Left lung (tissue), 14 donors: ENCODE data around the gene COL26A1. TPM values are rescaled to one million over a fixed set of nuclear protein-coding genes. Genes with fewer than 3 reads are reported as not detected.

ENCODE experiments used
- ATAC-seq: fragments of 200-7000 bp; cut with Tn5 transposase; one replicate; pipeline ENCODE4 v1.9.1; 2020; ENCODE audit warnings: moderate library complexity
- DNase-seq, 4 donors: peaks; one replicate each; pipeline ENCODE4 v3.0.0-alpha.2; 2013 to 2020
- H3K27ac ChIP-seq, 2 donors: fragments of 200-600 bp; sonication (generic) in 1 of 2; one replicate each; pipeline versions ENCODE4 v1.5.0 to v1.8.0; 2020 to 2021
- H3K27me3 ChIP-seq, 2 donors: fragments of 200-600 bp; sonication (generic) in 1 of 2; one replicate each; pipeline versions ENCODE4 v1.5.0 to v1.8.0; 2020 to 2021
- H3K36me3 ChIP-seq, 2 donors: fragments of 200-600 bp; sonication (generic) in 1 of 2; one replicate each; pipeline versions ENCODE4 v1.5.0 to v1.8.0; 2020 to 2021
- H3K4me1 ChIP-seq, 2 donors: fragments of 200-600 bp; one replicate each; pipeline ENCODE4 v1.8.0; 2021
- H3K4me3 ChIP-seq, 2 donors: fragments of 200-600 bp; sonication (generic) in 1 of 2; one replicate each; pipeline versions ENCODE4 v1.5.0 to v1.8.0; 2020 to 2021; ENCODE audit warnings: mild to moderate bottlenecking in 1 of 2
- H3K9me3 ChIP-seq, 2 donors: fragments of 200-600 bp; sonication (generic) in 1 of 2; one replicate each; pipeline versions ENCODE4 v1.5.0 to v1.8.0; 2020 to 2021
- CTCF ChIP-seq, 2 donors: fragments of 200-600 bp; sonication (generic) in 1 of 2; IDR thresholded peaks; one replicate each; pipeline versions ENCODE4 v1.5.0 to v1.8.0; 2021; ENCODE audit warnings: antibody characterized with exemption in 2 of 2
- intact Hi-C, 2 donors: fragments of 100-400 bp; cut with DNase I; formaldehyde crosslinking; loops; one replicate each; pipeline versions ENCODE4 v1.11.2 to v1.14.2; 2022
- long read RNA-seq, 12 donors: library from polyadenylated mRNA in 2 of 12; unstranded in 2 of 12; transcript quantifications; one replicate each; pipeline ENCODE4 v2.0.0 and lab custom pipeline, GENCODE V29; 2019 to 2026
- polyA plus RNA-seq, 6 donors: library from polyadenylated mRNA; unstranded; fragments of 120-200 nt; gene quantifications; one replicate each; pipeline ENCODE4 v1.2.1, GENCODE V29; 2013; ENCODE audit not compliant: insufficient read length in 6 of 6
- total RNA-seq, 2 donors: library from RNA; stranded (reverse); fragmentation: NEBNext Ultra II Directional; extraction: Animal tissue kit (Norgen Biotek cat#: 25700); gene quantifications; one replicate each; pipeline ENCODE4 v1.2.1, GENCODE V29; 2021
- donor health status: DM: no; HTN: yes; CAD: no.
- donor health status: DM: no; HTN: no; CAD: no.

The COL26A1 gene
- under 1 TPM in 1 of 2 donors, not detected in 1; 0.76 TPM for total RNA-seq
- polyA plus RNA-seq: 1 to 10 TPM; 5.5 to 7.7 (median 7.2) TPM
- long read RNA-seq, donor 1, partial matches to known transcripts: 0 of 1 reads
- long read RNA-seq, donor 1, other reads (novel, unspliced or antisense): 0 of 1 reads
- long read RNA-seq, donor 2, partial matches to known transcripts: 0 of 3 reads
- long read RNA-seq, donor 2, other reads (novel, unspliced or antisense): 0 of 3 reads
- long read RNA-seq, donor 3, partial matches to known transcripts: 13 of 14 reads
- long read RNA-seq, donor 3, other reads (novel, unspliced or antisense): 0 of 14 reads
- long read RNA-seq, donor 4: 0 reads
- long read RNA-seq, donor 5, partial matches to known transcripts: 0 of 2 reads
- long read RNA-seq, donor 5, other reads (novel, unspliced or antisense): 0 of 2 reads
- long read RNA-seq, donor 6, partial matches to known transcripts: 0 of 1 reads
- long read RNA-seq, donor 6, other reads (novel, unspliced or antisense): 0 of 1 reads
- long read RNA-seq, donor 7, partial matches to known transcripts: 0 of 2 reads
- long read RNA-seq, donor 7, other reads (novel, unspliced or antisense): 0 of 2 reads
- long read RNA-seq, donor 8, partial matches to known transcripts: 0 of 1 reads
- long read RNA-seq, donor 8, other reads (novel, unspliced or antisense): 0 of 1 reads
- long read RNA-seq, donor 9: 0 reads
- long read RNA-seq, donor 10: 0 reads
- long read RNA-seq, donor 11, partial matches to known transcripts: 5 of 9 reads
- long read RNA-seq, donor 11, other reads (novel, unspliced or antisense): 0 of 9 reads
- long read RNA-seq, donor 12, partial matches to known transcripts: 0 of 2 reads
- long read RNA-seq, donor 12, other reads (novel, unspliced or antisense): 0 of 2 reads

GRCh38 chr7:101362334-101363195 is at the start of gene COL26A1:
Gene COL26A1 (plus strand): TSS chr7:101362875. CDS start chr7:101363033, 158 bp downstream.
- Histone ChIP-seq H3K4me1 (peaks cover 8 to 18% of the 10 kb centered on the region in 2 donors), H3K36me3 (no peaks in the 10 kb centered on the region), H3K27me3 (peaks cover 14 to 65% of the 10 kb centered on the region in 2 donors), H3K27ac (no peak within 1 kb of the TSS), H3K9me3 (no peaks in the 10 kb centered on the region), H3K4me3 (peak within 1 kb of the TSS; percentile 23 to 42)
- TF ChIP-seq CTCF (IDR thresholded peaks at IDR 0.05): no peak
- DNase-seq (peak in 2 of 4 donors; percentile 31 to 79), ATAC-seq (peak; percentile 73)
- intact Hi-C loops: no loop called here

GRCh38 chr7:101315336-101315735 is 47.3 kb upstream of the COL26A1 start:
- Histone ChIP-seq H3K9me3 (peaks cover 0 to 9% of the 10 kb centered on the region in 2 donors), H3K27ac (no peak overlapping the region), H3K4me1 (no peaks in the 10 kb centered on the region), H3K36me3 (peaks cover 0 to 9% of the 10 kb centered on the region in 2 donors), H3K4me3 (no peak overlapping the region), H3K27me3 (peaks cover 0 to under 1% of the 10 kb centered on the region in 2 donors)
- intact Hi-C loops: no loop called here
- ATAC-seq (peak; percentile 64), DNase-seq (peak in 1 of 4 donors; percentile 29)
- TF ChIP-seq CTCF (IDR thresholded peaks at IDR 0.05): peak; percentile 59 to 64

- H3K9me3 ChIP-seq: no peaks in the 10 kb centered on the region
- TF ChIP-seq CTCF (IDR thresholded peaks at IDR 0.05): no peak
- H3K27ac ChIP-seq: no peak overlapping the region
- ATAC-seq (no peak), DNase-seq (peak in 1 of 4 donors; percentile 1)
- no peak overlapping the region for H3K4me3 ChIP-seq
- H3K4me1 ChIP-seq: peaks cover 8 to 9% of the 10 kb centered on the region in 2 donors
- intact Hi-C loops: no loop called here
- no peaks in the 10 kb centered on the region for H3K27me3 ChIP-seq
- peaks cover 0 to 8% of the 10 kb centered on the region in 2 donors for H3K36me3 ChIP-seq
Measured at GRCh38 chr7:101319401-101319800, 43.3 kb upstream of the COL26A1 start.

- H3K27me3 ChIP-seq: no peaks in the 10 kb centered on the region
- ATAC-seq: peak; percentile 99
- peak within 1 kb of the TSS; percentile 74 to 87 for H3K4me3 ChIP-seq
- no peaks in the 10 kb centered on the region for H3K9me3 ChIP-seq
- peaks cover 8 to 9% of the 10 kb centered on the region in 2 donors for H3K4me1 ChIP-seq
- TF ChIP-seq CTCF (IDR thresholded peaks at IDR 0.05): no peak
- peak; percentile 94 to 96 (median 94) for DNase-seq
- H3K27ac ChIP-seq: peak within 1 kb of the TSS; percentile 74 to 76
- intact Hi-C loops: no loop called here
- H3K36me3 ChIP-seq: no peaks in the 10 kb centered on the region
Measured at GRCh38 chr7:101321491-101322401, 40.9 kb upstream of the COL26A1 start, which contains the start of gene IFT22. Gene IFT22 (minus strand): TSS chr7:101321812. CDS start chr7:101321709, 103 bp downstream.
